Measurements from ENCODE around the gene RBM4B.
"Not testable (repeated sequence)": the region's sequence is repeated elsewhere in the genome, so short reads cannot be mapped to it uniquely, and the experiment has no call there.

RBM4B gene, protein sequence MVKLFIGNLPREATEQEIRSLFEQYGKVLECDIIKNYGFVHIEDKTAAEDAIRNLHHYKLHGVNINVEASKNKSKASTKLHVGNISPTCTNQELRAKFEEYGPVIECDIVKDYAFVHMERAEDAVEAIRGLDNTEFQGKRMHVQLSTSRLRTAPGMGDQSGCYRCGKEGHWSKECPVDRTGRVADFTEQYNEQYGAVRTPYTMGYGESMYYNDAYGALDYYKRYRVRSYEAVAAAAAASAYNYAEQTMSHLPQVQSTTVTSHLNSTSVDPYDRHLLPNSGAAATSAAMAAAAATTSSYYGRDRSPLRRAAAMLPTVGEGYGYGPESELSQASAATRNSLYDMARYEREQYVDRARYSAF

DNA sequence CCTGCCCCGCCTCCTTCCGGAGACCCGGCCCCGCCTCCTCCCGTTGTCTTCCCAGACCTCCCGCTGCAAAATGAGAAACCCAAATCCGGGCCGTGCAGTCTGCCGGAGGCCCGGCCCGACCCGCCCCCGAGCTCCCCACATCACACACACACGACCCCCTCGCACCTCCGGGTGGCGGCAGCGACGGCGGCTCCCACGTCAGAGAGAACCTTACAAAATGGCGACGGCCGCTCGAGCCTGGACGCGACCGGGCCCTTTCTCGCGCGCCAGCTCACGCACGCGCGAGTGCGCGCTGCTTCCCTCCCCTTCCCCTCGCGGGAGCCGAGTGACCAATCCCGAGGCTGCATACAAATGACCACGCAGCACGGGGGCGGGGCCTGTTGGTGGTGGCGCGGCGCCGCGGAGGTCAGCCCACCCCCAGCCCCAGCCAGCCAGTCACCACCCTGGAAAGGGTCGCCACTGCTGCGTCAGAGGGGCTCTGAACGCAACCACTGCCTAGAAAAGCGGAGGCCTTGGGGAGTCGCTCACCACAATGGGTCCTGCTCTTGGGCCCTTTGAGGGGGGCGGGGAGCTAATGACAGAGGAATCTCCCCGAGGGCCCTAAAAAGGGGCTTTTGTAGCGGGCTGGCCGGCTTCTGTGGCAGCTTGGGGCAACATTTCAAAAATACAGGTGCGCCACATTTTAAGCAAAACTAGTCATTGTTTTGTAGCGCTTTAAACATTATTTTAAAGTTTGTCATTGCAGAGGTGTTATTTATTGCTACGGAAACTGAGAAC, at the start of gene RBM4B:
Gene RBM4B, minus strand, starts transcription at position 289 of the 777 bp plus-strand sequence. CDS start 808 bp downstream, outside the sequence.
- peak; percentile 89 to 95 for DNase-seq

DNA sequence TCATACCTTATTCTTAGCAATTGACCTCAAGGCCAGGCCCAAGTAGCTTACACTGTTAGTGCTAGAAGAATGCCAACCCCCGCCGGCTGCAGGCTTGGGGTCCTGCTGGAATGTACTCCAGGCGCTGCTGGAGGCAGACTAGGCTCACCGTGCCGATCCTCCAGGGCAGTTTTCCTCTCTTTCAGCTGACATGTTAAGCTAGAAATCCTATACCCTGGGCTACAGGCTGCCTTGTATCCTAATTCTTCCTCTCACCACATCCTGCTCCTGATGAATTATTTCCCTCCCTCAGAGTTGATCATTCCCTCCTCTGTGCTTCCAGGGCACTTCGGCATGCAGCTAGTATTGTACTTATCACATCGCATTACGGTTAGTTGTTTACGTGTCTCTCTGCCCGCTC, 48.0 kb upstream of the RBM4B start:
- DNase-seq: no peak

DNA sequence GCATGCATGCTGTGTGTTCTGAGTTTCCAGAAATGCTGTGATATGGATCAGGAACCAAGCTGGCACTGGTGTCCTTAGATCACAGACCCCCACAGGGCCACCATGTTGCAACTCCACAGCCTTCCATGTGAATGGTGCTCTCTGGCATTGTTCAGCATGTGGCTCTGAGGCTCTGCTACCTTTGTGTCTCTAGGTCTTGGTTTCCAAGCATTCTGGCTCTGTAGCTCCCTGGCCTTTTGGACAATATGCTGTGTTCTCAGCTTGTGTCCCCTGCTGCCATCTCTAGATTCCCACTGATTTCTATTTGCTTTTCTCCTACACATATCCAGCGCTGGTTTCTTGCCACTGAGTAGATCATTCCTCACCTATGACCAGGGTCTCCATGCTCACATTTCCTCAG, 47.4 kb upstream of the RBM4B start:
- no peak for DNase-seq

DNA sequence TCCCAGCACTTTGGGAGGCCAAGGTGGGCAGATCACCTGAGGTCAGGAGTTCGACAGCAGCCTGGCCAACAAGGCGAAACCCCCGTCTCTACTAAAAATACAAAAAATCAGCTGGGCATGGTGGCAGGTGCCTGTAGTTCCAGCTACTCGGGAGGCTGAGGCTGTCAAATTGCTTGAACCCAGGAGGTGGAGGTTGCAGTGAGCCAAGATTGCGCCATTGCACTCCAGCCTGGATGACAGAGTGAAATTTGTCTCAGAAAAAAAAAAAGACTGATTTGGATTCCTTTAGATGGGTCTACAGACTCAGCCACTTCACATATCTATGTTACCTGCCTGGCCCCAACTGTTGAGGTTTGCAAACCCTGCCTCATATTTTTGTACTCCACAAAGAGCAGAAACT, 46.5 kb upstream of the RBM4B start:
- DNase-seq: not testable (repeated sequence)

DNA sequence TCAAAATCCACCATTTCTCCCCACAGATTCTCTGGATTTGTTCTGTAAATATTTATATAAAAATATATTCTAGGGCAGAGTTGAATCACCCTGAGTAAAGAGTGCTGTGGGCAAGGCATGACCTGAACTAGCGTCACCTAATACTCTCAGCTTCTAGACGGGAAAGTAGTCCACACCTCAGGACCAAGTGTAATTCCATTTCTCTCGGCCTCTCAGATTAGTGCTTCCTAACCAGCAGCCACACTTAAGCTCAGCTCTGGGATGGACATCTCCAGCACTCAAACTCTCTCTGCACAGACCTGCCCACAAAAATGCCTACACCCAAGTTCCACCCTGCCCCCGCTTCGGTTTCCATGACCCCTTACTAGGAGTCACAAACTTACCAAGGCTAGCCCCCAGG, 46.0 kb upstream of the RBM4B start:
- no peak for DNase-seq

DNA sequence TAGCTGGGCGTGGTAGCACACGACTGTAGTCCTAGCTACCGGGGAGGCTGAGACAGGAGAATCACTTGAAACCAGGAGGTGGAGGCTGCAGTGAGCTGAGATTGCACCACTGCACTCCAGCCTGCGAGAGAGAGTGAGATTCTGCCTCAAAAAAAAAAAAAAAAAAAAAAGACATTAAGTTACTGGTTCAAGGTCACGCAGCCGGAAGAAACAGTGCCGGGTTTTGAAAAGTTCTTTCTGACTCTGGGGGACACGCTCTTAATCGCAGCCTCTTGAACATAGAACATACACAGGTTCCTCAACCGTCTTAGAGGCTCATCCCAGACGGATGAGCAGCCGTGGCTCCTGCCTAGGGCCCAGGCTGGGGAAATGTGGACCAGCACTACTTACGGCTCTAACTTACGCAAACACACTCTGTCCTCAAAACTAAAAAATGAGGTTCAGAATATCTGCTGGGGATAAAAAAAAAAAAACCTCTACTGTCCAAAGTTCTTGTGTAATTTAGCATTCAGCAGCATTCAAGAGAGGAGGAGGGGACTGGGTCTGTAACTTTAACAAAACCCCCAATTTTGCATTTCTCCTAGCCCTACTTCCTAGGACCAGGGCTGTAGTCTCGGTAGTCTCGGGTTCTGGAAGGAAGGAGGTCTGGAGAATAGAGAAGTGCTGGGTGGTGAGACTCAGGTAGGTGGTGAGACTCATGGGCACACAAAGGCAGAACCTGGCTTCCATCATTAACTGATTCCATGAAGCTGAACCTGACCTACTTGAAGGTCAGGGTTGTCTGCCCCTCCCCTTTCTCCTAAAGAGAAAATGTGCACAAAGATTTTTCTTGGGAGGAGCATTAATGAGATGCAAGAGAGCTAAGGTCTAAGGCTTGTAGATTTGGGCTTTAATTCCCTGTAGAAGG, 45.3 kb upstream of the RBM4B start:
- no peak for DNase-seq

DNA sequence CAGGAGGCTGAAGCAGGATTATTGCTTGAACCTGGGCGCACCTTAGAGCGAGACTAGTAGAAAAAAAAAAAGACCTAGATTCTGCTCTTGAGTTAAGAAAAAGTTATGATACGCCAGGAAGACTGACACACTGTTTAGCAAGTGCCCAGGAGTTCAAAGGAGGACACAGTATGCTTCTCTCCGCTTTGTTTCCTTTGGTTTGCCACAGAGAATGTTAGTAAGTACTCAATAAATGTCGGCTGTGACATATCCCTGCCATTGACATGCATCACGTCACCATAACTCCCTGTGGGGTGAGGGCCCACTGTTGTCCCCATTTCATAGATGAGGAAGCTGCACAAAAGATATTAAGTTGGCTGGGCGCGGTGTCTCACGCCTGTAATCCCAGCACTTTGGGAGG, 44.3 kb upstream of the RBM4B start:
- DNase-seq: no peak

DNA sequence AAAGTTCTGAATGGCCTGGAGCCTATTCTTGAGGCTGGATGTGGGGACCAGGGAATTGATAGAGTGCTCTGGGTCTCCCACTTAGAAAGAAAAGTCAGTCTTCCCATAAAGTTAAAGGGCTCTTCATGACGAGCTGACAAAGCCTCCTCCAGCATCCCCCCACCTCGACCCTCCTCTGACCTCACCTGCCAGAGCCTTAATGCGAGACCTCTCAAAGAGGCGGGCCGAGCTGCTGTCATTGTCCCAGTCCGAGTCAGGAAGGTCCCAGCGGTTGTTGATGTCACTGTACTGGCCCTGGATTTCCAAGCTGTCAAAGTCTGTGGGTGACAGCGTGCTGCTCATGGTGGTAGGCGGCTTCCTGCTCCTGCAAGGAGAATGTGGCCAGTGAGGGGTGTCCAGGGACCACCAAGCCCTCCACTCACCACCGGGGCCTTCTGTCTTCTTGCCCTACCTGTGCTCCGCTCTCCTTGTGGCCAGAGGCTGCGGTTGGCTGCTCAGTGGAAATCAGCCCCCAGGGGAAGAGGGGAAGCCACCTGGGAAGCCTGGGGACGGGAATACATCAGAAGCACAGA, 43.3 kb upstream of the RBM4B start:
- DNase-seq: no peak

DNA sequence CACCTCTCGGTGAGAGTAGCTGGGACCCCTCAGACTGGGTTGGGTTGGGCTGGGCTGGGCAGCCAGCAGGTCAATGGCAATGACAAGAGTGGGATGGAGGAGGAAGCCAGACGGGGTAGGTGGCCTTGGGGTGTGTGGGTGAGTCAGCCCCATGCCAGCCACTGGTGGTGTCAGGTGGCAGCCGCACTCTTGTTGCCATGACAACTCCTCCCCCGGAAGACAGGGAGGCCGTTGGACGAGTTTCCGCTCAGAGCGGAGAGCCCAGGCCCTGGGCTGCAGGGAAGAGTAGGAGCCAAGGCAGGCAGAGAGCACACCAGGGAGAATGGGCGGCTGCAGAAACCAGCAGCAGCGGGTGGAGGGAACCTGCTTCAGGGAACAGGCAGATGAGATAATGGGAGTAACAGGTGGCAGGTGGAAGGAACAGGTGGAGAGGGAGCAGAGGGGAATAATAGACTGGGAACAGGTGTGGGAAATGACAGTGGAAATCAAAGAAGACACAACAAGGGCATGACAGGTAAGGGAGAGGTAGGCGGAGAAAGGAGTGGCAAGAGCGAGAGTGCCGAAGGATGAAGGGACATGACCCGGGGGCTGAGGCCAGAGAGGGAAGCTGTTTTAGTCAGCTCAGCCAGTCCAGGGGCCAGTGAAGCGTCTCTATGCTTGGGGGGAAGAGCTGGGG, 42.7 kb upstream of the RBM4B start:
- peak; percentile 43 to 81 for DNase-seq

DNA sequence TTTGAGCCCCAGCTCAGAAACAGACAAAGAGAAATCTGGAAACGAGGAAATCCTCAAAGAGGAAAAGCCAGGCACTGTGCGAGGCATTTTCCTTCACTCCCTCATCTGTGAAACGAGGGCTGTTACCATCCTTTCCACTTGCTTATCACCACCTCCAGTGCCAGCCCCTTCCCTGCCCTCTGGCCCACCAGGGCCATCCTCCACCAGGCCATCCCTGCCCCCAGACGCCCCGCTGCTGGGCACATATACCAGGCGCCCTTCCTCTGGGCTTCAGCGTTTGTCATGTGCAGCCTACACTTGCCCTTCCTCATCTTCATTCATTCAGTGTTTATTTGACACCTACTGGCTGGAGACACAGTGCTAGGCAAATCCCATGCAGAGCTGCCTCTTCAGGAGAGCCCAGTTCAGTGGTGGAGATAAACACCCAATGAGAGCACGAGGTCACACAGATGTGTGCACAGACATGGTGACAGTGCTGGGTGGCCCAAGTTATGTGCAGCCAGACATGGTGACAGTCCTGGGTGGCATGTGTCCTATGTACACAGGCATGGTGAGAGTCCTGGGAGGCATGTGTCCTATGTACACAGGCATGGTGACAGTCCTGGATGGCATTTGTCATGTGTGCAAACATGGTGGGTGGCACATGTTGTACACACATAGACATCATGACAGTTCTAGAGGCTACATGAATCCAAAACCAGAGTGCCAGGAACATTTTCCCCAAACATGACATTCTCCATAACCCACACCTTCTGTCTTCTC, 41.6 kb upstream of the RBM4B start:
- DNase-seq: no peak

DNA sequence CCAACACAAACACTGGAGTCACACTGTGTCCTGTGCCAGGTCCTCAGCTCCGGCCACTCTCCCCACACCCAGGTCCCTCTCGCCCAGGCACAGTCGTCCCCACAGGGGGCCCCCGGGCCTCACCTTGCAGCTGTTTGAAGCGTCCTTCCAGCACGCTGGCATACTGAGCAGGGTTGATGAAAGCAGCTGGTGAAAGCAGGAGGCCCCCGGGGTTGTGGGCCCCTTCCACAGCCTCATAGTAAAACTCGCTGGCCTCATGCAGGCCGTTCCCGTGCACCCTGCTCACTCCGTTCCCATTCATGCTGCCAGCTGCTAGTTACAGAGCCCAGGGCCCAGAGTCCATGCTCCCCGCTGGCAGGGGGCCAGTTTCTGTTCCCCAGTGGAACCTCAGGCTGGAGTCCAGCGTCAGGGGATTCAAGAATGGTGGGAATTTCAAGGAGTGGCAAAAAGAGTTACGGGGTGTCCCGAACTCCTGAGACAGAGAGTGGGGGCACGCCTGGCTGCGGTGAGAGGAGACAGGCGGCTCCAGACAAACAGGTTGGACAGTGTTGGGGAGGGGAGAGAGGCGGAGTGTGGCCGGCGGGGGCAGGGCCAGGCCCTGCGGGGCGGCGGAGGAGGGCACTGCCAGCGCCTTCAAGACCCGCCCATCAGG, 40.8 kb upstream of the RBM4B start:
- DNase-seq: no peak

DNA sequence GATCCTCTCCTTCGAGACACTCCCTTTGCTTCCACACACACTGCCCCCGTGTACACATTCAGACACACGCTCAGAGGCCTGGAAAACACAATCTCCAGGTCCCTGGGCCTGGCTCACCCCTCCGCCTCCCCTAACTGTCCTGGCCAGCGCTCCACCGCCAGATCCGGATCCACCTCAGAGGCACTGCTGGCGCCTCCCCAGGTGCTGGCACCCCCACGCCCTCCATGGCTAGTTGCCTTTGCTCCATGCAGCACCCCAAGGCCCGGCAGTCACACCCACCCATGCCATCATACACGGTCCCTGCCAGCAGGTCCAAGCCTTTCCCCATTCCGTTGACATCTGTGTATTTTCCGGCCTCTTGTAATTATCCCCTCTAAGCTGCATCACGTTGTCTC, 40.2 kb upstream of the RBM4B start:
- DNase-seq: no peak

DNA sequence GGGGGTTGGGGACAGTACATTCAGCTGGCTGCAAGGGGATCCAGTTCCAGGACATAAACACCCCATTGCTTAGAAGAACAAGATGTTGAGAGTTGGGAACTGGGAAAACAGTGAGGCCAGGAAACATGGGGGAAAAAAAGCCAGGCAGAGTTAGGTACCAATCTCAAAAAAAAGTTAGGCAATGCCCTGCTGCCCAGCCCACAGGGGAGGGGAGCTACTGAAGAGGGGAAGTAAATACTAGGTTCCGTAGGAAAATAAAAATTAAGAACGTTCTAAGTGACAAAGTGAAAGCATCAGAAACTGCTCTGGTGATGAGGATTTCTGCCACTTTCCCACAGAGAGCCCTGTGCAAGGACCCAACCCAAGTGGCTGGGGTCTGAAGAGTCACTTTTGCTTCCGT, 39.3 kb upstream of the RBM4B start:
- DNase-seq: peak in 1 of 2 donors; percentile 10

DNA sequence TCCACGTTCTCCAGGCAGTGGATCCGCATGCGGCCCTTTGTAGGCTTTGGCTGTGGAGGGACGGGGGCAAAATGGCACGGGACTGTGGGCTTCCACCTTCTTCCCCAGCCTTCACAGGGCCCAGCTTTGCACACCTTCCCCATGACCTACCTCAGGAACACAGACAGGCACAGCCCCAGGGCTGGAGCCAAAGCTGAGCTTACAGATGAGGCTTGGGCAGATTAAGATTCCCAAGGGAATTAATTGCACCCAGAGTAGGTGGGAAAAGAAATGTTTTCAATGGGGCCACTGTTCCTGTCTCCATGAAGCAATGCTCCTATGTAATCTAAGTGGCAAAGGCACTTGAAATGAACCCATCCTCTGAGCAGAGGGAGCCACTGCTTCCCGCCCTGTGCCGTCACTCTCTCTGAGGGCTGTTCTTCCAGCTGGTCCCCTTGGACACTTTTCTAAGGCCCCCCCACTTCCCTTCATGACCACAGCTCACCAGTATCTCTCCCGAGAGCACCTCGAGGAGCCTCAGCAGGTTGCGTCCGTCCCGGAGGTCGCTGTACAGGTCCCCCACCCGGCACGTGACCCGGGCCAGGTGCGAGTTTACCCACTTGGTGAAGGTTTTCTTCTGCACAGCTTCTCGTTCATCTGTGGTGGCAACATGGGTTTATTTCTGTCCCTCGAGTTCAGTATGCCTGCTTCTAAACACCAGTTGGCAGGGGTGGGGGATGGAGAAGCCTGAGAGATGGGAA, 37.8 kb upstream of the RBM4B start:
- DNase-seq: no peak

DNA sequence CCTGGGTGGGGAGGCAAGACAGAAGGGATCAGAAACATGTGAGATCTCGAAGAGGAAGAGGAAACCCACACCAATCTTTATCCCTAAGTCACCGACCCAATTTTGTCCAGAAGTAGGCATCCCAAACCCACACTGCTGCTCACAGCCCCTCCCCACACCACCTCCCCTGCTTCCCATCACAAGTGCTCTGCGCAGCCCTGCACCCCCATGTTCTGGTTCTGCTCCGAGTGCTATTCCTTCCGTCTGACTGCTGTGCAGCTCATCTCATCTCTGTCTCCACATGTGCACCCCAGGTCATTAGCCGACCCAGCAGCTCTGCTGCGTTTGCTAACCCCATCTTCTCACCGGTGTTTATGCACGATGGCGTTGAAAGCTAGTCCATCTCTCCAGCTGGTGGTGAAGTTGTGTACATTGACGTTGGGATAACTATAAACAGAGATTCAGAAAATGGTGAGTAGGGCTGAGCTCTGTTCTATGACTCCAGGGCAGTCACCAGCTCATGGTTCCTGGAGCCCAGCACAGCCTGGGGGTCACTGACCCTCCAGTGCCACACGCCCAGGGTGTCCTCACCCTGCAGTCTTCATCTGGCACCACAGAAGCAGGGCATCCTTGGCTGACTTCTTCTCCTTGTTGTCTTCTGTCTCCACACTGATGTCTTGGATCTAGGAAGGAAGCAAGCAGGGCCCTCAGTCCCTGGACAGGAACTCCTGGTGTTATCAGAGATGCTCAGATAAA, 36.2 kb upstream of the RBM4B start:
- DNase-seq: no peak

DNA sequence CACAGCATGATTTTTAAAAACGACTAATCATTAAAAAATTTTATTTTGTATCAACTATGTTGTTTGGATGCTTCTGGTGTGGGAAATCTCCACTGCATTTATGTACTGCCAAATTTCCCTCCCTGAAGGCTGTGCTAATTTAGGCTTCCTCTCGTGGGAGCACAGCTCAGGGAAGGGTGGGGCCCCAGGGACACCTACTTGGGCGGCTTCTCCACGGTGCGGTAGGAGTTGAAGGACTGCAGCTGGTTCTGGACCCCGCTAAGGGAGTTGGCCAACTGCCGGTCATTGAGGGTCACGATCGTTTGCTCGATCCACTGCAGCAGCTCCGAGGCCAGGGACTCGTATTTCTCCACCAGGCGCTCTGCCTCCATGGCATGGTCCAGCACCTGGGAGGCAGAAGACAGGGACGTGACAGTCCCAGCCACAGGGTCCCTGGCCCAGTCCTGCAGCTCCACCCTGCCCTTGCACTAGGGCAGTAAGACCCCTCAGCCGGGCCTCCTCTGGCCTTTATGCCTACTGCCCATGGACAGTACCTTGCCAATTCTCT, 32.8 kb upstream of the RBM4B start:
- no peak for DNase-seq

DNA sequence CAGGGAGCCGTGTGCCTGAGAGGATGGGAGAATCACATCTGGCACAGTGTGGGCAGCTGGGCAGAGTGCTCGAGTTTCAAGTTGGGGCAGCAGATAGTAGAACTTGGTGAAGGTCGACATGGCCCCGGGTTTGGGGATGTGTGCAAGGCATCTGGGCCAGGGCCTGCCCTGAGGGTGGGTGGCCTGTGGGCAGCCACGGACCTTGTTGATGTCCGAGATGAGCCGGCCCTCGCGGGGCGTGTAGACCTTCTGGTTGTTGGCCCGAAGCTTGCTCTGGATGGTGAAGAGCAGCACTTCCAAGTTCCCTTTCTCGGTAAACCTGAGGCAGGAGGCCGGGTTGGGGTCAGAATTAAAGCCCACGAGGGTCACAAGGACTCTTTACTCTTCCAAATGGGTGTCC, 31.0 kb upstream of the RBM4B start:
- DNase-seq: no peak

DNA sequence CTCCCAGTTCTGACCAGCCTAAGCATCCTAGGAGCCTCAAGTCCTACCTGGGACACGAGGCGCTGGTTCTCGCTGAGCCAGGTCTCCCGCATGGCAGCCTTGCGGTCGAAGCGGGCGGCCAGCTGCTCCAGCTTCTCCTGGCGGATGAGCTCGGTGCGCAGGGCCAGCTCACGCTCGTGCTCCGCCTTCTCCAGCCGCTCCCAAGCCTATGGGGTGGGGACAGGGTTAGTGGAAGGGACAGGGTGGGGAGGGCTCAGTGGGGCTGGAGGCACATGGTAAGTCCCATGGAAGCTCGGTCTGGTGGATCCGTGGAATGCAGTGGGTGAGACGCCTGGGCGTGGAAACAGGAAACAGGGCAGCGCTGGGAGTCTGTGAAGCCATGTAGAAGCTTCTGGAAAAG, 30.4 kb upstream of the RBM4B start:
- no peak for DNase-seq

DNA sequence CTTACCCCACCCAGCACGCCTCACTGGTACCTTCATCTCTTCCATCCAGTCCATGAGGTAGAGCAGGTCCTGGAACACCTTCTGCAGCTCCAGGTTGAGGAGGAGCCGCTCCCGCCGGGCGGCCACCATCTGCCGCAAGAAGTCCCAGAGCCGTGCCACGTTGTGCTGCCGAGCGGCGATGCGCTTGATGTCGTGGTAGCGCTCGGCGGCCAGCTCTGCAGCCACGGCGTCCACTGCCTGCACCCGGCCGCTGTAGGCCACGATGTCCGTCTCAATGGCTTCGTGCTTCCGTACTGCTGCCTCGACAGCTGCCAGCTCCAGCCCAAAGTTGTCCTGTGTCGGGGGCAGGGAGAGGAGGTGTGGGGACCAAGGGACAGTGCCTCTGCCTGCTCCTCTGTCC, 29.8 kb upstream of the RBM4B start:
- DNase-seq: no peak

Measured in inflammatory macrophage treated with lipopolysaccharide for 1 hour (primary cell).